ENCODE data around the gene COL15A1. TPM values are rescaled to one million over a fixed set of nuclear protein-coding genes. Genes with fewer than 3 reads are reported as not detected.

Gene COL15A1
- total and polyA plus RNA-seq, 2 of the 13 experiments (the other 11 are each of a cell fraction or from before 2014, with no cell fraction given) = not detected

GRCh38 chr9:99114049-99114440 is 170.3 kb downstream of the COL15A1 start:
- no peak for ATAC-seq
- Histone ChIP-seq H3K9me3 (ENCODE audit: low read length) (no peaks in the 10 kb centered on the region), H3K27ac (ENCODE audit: extremely low read length, insufficient read depth, low read length) (no peak overlapping the region), H3K4me1 (ENCODE audit: insufficient read depth, low read length) (peaks cover 8% of the 10 kb centered on the region; the same call in 1 of the 2 replicates), H3K27me3 (ENCODE audit: control insufficient read depth in 1 of 2, insufficient read depth in 2 of 2, low read length in 2 of 2) (no peaks in the 10 kb centered on the region), H3K79me2 (ENCODE audit: insufficient read depth, low read length) (peaks cover 7% of the 10 kb centered on the region), H3K36me3 (replicated peaks in 1 of 2; ENCODE audit: control insufficient read depth in 1 of 2, insufficient read depth in 2 of 2, low read length in 2 of 2) (no peaks in the 10 kb centered on the region), H3K9ac (ENCODE audit: insufficient read depth, low read depth, low read length) (no peak overlapping the region), H3K4me2 (ENCODE audit: low read depth, low read length) (no peak overlapping the region), H3K4me3 (replicated peaks in 1 of 3; ENCODE audit: insufficient read depth in 1 of 3, low read depth in 2 of 3, low read length in 3 of 3) (no peak overlapping the region), H4K20me1 (ENCODE audit: insufficient read depth, low read length) (no peaks in the 10 kb centered on the region), H2AFZ (ENCODE audit: low read length) (no peak overlapping the region)
- BruUV-seq (replicated peaks) = no TSS peak
- POLR2A ChIA-PET = no interaction called here
- WGBS (ENCODE audit: low lambda C conversion rate) = 98% methylated on average over 3 of the region's 3 CpGs
- CTCF ChIA-PET (ENCODE audit: low intra/inter-chr PET ratio, low total read pairs) = no interaction called here
- FAIRE-seq = no peak
- intact Hi-C loops (cut with micrococcal nuclease; ENCODE audit: unreplicated experiment) = no loop called here
- in situ Hi-C loops (cut with HindIII; ENCODE audit: extremely low pct_ligation_motif_present, low pct_unique_long_range_greater_than_20kb) = no loop called here
- DNase-seq (ENCODE audit: low spot score) = no peak
- no peak for TF ChIP-seq PPARG (CRISPR knock-in tag; conservative IDR thresholded peaks at IDR 0.05)
- TF ChIP-seq NFE2L2 (IDR thresholded peaks at IDR 0.05; ENCODE audit: low read length) = no peak
- no peak for TF ChIP-seq MTF2 (CRISPR knock-in tag; IDR thresholded peaks at IDR 0.05; ENCODE audit: borderline replicate concordance)

GRCh38 chr9:99114846-99115500 is 171.3 kb downstream of the COL15A1 start:
- H2AFZ ChIP-seq (ENCODE audit: low read length) = no peak overlapping the region
- H3K4me2 ChIP-seq (ENCODE audit: low read depth, low read length) = no peak overlapping the region
- H3K79me2 ChIP-seq (ENCODE audit: insufficient read depth, low read length) = peaks cover 4% of the 10 kb centered on the region
- no peak overlapping the region for H3K9ac ChIP-seq (ENCODE audit: insufficient read depth, low read depth, low read length)
- FAIRE-seq (no peak), ATAC-seq (no peak), DNase-seq (ENCODE audit: low spot score) (no peak)
- H4K20me1 ChIP-seq (ENCODE audit: insufficient read depth, low read length) = no peaks in the 10 kb centered on the region
- H3K27me3 ChIP-seq (ENCODE audit: control insufficient read depth in 1 of 2, insufficient read depth in 2 of 2, low read length in 2 of 2) = no peaks in the 10 kb centered on the region
- H3K4me1 ChIP-seq (ENCODE audit: insufficient read depth, low read length) = peaks cover 8% of the 10 kb centered on the region; the same call in 1 of the 2 replicates
- CTCF ChIA-PET (ENCODE audit: low intra/inter-chr PET ratio, low total read pairs) = no interaction called here
- in situ Hi-C loops (cut with HindIII; ENCODE audit: extremely low pct_ligation_motif_present, low pct_unique_long_range_greater_than_20kb) (no loop called here), intact Hi-C loops (cut with micrococcal nuclease; ENCODE audit: unreplicated experiment) (no loop called here)
- POLR2A ChIA-PET = no interaction called here
- 93% methylated on average over 6 of the region's 6 CpGs for WGBS (ENCODE audit: low lambda C conversion rate)
- BruUV-seq (replicated peaks) = no TSS peak
- no peaks in the 10 kb centered on the region for H3K9me3 ChIP-seq (ENCODE audit: low read length)
- TF ChIP-seq ZBTB43 (CRISPR knock-in tag; conservative IDR thresholded peaks at IDR 0.05) = no peak
- TF ChIP-seq PHB2 (IDR thresholded peaks at IDR 0.05; ENCODE audit: partially characterized antibody) = no peak
- no peak for TF ChIP-seq SMAD1 (CRISPR knock-in tag; IDR thresholded peaks at IDR 0.05; ENCODE audit: borderline replicate concordance, low read depth)
- TF ChIP-seq ZEB1 (IDR thresholded peaks at IDR 0.05; ENCODE audit: insufficient replicate concordance, low read depth) = no peak
- no peak for TF ChIP-seq ZNF850 (CRISPR knock-in tag; conservative IDR thresholded peaks at IDR 0.05)
- no peak for TF ChIP-seq SKIL (CRISPR knock-in tag; IDR thresholded peaks at IDR 0.05; ENCODE audit: borderline replicate concordance)
- no peak for TF ChIP-seq ZFY (CRISPR knock-in tag; IDR thresholded peaks at IDR 0.05)
- no peaks in the 10 kb centered on the region for H3K36me3 ChIP-seq (replicated peaks in 1 of 2; ENCODE audit: control insufficient read depth in 1 of 2, insufficient read depth in 2 of 2, low read length in 2 of 2)
- no peak overlapping the region for H3K4me3 ChIP-seq (replicated peaks in 1 of 3; ENCODE audit: insufficient read depth in 1 of 3, low read depth in 2 of 3, low read length in 3 of 3)
- no peak overlapping the region for H3K27ac ChIP-seq (ENCODE audit: extremely low read length, insufficient read depth, low read length)
